GM12801 (cell line): ENCODE measurements around the gene PKP1.

Source experiments
- TF ChIP-seq, protein P1 (sequence below): IDR thresholded peaks from one replicate; pipeline ENCODE4 v1.5.1; 2011; ENCODE audit warnings: control low read depth; ENCODE audit not compliant: insufficient read length; ENCODE audit errors: extremely low read depth

The PKP1 gene

DNA sequence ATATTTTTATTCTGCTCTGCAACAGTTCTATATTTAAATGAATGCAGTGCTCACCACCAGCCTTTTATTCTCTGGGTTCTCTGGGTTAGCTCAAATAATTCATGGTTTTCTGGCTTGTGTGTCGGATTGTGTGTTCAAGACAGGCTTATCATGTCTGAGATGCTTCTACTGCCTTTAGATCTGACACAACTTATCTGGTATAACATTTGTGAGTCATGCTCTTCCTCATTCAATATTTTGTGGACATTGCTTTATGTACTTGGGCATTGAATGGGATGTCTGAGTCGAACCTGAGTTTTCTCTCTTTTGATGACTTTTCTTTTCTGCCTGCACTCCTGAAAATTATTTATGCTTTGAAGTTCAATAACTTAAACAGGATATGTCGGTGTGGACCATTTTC is 17.6 kb upstream of the PKP1 start:
- TF ChIP-seq, protein P1, sequence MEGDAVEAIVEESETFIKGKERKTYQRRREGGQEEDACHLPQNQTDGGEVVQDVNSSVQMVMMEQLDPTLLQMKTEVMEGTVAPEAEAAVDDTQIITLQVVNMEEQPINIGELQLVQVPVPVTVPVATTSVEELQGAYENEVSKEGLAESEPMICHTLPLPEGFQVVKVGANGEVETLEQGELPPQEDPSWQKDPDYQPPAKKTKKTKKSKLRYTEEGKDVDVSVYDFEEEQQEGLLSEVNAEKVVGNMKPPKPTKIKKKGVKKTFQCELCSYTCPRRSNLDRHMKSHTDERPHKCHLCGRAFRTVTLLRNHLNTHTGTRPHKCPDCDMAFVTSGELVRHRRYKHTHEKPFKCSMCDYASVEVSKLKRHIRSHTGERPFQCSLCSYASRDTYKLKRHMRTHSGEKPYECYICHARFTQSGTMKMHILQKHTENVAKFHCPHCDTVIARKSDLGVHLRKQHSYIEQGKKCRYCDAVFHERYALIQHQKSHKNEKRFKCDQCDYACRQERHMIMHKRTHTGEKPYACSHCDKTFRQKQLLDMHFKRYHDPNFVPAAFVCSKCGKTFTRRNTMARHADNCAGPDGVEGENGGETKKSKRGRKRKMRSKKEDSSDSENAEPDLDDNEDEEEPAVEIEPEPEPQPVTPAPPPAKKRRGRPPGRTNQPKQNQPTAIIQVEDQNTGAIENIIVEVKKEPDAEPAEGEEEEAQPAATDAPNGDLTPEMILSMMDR, result no peak

DNA sequence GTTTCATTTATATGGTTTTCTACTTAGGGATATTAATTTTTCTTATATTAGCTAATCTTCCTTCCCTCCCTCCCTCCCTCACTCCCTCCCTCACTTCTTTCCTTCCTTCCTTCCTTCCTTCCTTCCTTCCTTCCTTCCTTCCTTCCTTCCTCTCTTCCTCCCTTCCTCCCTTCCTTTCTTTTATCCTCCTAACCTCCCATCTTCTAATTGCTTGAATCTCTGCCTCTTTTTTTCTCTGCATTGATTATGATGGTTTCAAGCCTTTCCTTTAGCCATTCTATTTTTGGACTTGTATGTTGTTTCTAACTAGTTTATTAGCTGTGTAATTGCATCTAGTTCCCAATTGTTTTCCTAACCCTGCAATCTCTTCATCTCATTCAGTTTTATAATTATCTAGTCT is 17.0 kb upstream of the PKP1 start:
- TF ChIP-seq, protein P1, result no peak

DNA sequence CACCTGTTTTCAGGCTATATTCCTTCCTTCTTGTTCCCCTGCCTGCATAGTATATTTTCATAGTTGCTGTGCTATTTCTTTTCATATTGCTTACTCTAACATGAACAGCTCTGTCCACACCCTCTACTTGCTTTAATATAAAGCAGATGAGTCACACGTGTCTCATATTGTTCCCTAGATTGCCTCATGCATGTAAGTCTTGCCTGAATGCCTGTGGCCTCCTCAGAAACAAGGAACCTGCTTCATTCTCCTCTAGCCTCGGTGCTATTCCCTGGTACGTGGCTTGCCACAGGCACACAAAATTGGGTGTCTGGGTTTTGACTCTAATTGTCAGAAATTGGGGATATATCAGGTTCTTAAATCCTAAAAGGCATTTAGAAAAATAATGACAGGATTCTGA is 16.5 kb upstream of the PKP1 start:
- TF ChIP-seq, protein P1, result no peak

GRCh38 chr1:201267481-201268229 is 15.7 kb upstream of the PKP1 start:
- TF ChIP-seq, protein P1, result no peak

DNA sequence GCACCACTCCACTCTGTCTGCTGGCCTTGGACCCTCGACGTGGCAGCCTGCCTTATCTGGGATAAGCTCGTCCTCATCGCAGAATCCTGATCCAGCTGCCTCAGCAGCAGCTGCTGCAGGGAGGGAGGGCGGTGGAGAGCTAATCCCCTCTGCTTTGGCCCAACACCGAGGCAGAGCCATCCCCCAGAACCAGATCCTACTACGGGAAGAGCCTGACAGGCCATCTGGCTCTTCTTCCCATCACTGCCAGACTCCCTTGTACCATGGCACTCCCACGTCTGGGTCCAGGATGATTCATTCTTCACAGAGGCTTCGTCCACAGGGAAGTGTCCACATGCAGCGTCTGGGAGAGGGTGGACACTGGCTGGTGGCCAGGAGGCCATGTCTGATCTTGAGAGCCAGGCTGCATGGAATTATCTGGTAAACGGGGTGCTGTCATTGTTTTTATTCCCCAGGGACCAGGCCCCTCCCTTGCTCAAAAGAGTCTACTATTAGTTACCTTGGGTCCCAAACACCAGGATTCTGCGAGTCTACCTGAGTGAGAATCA is 14.6 kb upstream of the PKP1 start:
- TF ChIP-seq, protein P1, result no peak

DNA sequence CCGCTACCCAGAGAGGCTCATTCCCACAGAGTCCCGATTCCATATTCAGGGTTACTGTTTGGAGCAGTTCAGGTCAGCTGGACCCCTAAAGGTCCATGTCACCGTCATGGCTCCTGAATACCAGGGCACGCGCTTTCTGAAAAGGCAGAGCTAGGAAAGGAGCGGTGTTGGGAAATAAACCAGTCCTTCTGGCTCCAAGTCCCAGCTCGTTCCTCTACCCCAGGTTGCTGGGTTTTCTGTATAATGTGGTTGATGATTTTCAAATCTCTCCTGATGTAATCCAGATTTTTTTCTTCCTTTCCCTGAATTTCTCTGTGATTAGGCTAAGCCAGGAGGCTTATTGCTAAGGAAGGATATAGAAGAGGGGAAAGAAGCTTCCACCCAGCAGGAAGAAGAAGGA is 14.0 kb upstream of the PKP1 start:
- TF ChIP-seq, protein P1, result no peak

DNA sequence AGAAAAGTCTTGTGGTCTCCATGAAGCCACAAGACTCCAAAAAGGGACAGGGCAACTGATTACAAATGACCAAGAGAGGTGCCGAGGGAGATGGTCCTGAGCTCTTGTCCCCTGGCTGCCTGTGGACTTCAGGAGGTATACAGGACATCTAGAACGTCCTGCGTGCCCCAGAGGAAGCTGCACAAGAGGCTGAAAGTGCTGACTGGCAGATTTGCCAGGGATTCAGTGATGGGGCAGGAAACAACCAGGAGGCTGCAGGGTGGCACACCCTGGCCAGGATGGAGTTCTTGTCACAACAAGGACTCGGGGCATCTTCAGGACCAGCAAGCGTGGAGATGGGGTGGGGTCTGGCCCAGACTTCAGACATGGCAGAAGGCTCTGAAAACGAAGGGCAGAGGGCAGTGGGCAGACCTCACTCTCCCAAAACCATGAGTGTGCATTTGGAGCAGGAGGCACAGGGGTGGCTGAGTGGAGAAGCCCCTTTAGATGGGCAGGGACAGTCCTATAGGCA is 13.4 kb upstream of the PKP1 start:
- TF ChIP-seq, protein P1, result no peak
